HG03439 (cell line): ENCODE data around the gene CXCL3.

Experiments
- ATAC-seq: cut with Tn5 transposase; IDR thresholded peaks from one replicate; pipeline ENCODE4 v1.9.1; 2021; ENCODE audit warnings: mild to moderate bottlenecking, moderate library complexity; ENCODE audit not compliant: unreplicated experiment

The CXCL3 gene

DNA sequence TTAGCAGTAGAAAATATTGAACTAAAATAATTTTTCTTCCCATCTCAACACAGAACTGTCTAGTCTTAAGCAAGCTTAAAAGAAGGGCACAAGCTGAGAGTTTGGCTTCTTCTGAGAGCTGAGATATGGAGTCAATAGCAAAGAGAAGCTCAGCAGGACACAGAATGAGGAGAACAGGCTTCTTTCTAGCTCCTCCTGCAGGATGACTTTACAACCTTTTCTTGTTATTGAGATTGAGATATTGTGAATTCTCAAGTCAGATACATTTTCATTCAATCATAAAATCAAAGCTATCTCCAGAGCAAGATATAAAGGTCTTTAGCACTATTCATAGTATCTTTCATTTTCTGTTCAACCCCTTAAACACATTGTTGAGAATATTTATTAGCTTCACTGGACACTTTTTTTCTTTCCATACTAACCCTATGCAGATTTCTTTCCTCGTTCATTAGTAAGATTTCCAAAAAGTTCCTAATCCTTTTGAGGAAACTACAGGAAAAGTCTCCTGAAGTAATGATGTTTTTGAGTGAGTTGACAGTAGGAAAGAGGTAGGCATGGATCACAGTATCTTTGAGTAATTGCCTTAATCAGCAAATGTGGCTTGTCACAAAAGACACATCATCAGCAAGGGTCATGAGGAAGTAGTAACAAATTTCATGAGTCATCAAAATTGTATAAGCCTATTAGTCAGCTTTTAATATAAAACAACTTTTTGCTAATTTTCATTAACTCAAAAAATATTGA lies 17.8 kb upstream of the CXCL3 start:
- ATAC-seq: no peak

DNA sequence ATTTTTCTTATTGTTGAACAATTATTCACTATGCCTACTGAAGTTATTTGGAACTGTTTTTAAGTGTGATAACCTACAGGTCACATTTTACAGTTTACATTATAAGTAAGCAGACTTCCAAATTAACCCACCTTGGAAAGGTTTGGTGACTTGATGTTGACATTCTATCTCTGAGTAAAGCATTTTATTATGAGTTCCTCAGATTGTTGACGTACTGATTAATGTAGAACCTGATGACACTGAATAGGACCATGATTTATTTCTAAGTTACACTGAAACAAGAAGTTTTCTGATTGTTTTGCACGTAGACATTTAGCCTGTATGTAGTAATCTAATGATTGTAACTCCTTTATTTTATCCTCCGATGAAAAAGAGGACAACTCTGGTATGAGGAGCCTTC lies 17.0 kb upstream of the CXCL3 start:
- ATAC-seq: no peak

DNA sequence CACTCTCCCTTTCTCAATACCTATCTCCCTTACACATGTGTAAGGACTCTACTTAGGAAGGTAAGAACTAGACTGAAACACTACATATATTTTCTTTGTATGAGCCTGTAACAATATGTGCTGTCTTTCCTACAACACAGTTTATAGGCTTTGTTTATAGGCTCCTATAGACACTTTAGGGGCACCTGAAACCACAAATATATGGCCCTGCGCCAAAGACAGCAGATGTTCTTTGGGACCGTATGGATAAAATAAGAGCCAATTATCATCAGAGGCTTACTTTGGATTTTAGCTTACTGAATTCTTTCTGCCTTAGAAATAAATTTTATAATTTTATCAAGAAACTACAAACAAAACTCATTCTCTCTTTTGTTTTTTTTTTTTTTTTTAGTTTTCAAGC lies 16.6 kb upstream of the CXCL3 start:
- no peak for ATAC-seq

DNA sequence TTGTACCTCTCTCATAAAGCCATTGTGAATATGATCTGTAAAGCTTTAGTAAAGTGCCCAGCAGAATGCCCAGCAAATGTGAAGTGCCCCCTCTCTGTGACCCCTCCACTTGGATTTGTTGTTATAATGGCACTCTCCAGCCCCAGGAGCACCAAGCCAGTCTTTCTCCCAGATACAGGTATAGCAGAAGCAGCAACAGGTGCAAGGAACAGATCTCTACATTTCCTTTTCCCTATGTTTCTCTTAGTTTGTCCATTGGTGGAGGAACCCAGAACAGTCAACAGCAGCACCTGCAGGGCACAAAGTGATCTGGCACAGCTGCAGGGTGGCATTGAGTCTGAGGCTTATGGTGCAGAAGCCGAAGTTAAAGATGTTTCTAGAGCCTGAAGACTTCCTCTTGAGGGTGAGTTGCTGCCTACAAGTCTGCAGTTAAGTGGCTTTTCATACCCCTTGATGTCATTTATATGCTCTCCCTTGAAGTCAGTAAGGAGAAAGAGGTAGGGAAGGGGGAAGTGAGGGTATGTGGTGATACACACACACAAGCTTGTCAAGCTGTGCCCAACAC lies 16.1 kb upstream of the CXCL3 start:
- no peak for ATAC-seq

DNA sequence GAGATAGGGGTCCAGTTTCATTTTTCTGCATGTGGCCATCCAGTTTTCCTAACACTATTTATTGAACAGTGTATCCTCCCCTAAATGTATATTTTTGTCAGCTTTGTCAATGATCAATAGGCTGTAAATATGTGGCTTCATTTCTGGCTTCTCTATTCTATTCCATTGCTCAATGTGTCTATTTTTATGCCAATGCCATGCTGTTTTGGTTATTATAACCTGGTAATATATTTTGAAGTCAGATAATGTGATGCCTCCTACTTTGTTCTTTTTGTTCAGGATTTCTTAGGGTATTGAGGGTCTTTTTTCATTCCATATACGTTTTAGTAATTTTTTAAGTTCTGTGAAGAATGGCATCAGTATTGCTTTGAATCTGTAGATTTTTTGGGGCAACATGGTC lies 8.7 kb upstream of the CXCL3 start:
- no peak for ATAC-seq

DNA sequence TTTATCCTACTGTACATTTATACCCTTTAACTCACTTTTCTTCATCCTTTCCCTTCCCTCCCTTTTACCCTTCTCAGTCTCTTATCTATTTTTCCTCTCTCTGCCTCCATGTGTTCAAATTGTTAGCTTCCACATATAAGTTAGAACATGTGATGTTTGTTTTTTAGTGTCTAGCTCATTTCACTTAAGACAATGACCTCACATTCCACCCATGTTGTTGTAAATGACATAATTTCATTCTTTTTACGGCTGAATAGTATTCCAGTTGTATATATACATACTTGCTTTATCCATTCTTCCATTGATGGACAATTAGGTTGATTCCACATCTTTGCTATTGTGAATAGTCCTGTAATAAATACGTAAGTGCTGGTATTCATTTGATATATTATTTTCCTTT lies 7.3 kb upstream of the CXCL3 start:
- ATAC-seq: no peak

DNA sequence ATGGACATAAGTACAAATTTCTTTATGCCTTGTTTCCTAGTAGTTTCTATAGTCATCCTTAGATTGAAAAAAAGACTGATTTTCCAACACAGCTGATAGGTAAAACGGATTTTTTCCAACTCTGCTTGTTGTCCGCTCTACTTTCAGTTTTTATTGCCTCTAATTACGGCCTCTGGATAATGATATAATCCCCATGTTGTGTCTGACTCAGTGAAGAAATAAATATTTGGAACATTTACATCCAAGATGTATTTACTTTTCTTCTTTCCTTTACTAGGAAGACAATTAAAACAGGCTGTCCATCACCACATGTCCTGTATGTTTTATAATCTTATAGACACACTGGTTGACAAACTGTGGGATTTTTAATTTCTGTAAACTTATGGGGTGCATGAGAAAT lies 6.8 kb upstream of the CXCL3 start:
- ATAC-seq: no peak

DNA sequence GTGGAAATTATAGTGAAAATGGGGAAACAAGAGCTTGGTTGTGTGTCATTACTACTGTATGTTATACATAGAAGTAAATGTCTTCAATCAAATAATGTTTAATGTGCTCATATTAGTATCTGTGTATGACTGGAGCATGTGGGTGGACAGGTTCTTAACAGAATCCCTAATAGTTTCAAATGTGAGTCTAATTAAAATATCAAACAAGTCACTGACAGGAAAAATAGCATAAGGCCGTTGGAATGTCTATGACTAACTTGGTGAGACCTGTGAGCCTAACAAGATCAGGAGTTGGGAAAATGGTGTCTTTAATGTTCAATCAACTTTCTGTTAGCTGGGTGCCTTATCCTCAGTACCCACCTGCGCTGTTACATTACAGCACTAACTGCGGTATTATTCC lies 6.2 kb upstream of the CXCL3 start:
- ATAC-seq: no peak

DNA sequence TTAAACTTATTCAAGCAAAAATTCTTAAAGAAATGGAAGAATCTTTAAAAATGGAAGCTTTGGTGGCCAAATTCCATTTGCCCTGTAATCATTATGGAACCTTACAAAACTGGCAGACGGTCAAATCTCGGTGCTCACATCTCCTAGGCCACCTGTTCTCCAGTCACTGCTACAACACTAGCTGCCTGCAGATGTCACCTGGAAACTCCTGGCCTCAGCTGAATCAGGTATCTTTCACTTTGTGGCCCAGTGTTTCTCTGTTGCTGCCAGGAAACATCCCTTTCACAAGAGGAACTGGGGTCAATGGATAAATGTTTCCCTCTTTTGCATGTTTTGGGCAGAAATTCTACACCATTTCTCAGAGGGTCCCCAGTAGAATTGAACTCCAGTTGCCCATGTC lies 4.2 kb upstream of the CXCL3 start:
- no peak for ATAC-seq

DNA sequence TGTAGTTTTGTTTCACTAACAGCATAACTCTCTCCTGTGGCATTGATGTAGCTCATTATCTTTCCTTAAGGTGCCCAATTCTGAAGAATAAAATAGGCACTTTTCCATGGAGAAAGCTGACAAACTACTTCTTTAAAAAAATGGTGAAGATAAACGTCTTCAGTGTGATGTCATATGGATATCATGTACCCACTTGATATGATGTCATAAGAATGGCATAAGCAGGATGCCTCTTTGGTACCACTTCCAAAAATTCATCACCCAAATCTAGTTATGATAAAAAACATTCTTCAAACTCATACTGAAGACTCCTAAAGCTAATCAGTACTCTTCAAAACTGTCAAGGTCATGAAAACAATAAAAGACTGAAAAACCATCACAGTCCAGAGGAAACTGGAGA lies 2.9 kb upstream of the CXCL3 start:
- ATAC-seq: no peak

DNA sequence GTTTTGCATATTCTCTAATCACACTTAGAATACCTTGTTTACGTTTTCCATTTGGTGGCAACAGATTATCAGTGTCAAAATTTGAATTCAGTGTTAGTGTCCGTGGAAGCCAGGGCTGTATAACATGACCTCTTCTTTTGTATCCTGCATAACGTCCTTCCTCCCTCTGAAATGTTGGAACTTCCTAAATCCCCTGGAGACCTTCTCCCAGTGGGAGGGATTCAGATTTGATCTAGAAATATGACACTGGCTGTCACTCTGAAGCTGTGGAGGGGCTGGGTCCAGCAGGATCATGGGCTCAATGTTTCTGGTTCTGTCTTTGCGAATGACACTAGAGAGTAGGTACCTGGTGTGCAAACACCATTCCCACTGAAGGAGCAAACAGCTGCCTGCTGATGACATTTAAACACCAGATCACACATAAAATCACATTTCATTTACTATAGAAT lies 850 bp upstream of the CXCL3 start:
- no peak for ATAC-seq

DNA sequence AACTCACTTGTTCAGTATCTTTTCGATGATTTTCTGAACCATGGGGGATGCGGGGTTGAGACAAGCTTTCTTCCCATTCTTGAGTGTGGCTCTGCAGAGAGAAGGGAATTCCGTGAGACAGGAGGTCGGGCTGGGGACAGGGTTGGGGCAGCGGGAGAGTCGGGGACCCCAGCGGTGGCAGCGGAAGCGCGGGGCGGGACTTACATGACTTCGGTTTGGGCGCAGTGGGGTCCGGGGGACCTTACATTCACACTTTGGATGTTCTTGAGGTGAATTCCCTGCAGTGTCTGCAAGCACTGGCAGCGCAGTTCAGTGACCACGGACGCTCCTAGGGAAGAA lies 434 bp downstream of the CXCL3 start:
- no peak for ATAC-seq

DNA sequence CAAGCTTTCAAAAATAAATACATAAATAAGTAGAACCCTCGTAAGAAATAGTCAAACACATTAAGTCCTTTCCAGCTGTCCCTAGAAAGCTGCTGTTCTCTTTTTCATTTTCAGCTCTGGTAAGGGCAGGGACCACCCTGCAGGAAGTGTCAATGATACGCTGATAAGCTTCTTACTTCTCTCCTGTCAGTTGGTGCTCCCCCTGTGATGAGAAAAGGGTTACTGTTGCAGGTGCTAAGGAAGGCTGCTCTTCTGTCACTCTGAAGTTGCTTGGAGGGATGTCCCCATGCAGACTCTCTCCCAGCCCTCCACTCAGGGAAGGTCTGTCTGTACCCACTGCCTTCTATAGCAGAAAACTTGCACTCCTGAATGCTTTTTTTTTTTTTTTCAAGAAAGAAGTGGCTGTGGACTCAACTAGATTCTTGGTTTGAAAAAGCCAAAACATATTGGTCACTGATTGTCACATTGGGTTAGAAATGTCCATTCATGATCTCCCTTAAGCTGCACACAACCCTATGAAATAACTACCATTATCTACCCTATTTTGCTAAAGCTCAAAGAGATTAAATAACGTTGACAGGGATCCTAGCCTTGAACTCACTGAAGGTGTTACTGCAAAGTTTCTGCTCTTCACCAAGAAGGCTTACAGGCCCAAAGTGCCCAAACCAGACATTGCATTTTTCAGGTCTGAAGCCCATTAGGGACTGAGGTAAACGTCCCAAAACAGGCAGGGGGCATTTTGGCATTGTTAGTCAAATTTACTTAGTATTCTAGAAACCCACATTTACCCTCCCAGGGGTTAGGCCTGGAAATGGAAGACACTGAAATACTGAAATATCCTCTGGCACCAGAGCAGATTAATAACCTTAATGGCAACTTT lies 1.2 kb downstream of the CXCL3 start:
- ATAC-seq: no peak

DNA sequence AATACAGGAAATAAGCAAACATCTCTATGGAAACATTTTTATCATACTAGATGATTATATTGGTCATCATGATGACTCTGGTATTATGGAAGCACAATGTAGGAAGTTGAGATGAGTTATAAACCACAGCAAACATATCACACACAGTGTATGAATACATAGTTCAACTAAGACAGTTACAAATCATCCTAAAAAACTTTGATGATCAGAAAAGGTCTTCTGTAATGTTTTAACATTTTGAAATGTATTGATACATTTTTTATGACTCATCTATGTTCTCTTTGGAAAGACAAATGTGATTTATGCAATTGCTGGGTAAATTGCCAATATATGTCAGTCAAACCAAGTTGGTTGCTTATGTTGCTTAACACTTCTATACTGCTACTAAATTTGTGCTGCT lies 4.8 kb downstream of the CXCL3 start:
- ATAC-seq: no peak

DNA sequence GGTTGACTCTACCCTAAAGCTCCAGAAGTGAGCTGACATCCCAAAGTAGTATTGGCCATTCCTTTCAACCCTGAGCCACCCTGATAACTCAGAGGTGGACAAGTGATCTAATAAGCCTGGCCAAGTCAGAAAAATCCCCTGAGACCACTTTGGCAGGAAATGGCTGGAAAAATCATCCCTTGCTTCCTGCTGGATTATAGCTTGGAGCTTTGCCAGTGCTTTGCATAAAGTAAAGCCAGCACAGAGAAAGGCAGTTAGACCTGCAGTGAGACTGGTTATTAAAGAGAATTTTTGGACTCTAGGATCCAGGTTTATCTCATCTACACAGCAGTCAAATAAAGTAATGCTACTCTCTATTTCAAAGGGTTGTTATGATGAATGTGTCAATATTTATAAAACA lies 6.4 kb downstream of the CXCL3 start:
- ATAC-seq: no peak

DNA sequence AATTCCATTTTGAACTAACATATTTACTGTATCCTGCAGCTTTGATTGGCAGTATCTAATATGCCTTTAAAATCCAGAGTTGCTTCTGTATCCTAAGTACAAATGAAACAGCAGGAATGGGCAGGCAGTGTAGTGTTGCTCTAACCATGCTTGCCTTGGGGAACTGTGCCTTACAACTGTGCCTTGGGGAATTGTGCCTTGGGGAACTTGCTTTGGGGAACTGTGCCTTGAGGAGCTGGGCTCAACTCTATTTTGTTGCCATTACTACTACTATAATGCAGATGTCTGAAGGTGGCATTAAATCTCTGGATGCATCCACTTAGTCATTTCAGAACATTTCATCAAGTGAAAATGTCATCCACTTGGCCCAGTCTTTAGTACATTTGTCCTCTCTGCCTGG lies 6.9 kb downstream of the CXCL3 start:
- no peak for ATAC-seq

DNA sequence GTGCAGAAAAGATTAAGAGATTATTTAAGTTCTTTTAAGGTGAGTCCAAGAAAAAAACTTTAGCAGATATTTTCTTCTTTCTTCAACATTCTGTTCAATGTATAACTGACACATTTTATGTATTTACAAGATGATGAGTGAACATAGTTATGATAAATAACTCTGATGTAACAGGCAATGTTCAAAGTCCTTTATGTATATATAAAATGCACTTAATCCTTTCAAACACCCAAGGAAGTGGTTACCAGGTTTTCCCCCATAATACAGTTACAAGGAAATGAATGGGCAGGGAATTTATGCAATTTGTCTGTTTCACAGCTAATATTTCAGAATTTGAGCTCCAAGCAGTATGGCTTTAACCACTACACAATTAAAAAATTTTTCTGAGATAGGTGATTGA lies 8.2 kb downstream of the CXCL3 start:
- ATAC-seq: no peak

DNA sequence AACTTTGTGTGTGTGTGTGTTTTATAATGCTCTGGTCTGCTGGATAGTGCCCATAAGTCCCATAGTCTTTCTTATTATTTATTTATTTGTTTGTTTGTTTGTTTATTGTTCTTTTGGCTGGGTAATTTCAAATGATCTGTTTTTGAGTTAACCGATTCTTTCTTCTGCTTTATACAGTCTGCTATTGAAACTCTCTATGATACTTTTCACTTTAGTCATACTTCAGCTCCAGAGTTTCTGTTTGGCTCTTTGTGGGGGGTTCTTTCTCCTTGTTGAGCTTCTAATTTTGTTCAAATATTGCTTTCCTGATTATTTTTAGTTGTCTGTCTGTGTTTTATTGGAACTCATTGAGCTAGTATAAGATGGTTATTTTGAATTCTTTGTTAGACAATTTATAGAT lies 10.0 kb downstream of the CXCL3 start:
- no peak for ATAC-seq

DNA sequence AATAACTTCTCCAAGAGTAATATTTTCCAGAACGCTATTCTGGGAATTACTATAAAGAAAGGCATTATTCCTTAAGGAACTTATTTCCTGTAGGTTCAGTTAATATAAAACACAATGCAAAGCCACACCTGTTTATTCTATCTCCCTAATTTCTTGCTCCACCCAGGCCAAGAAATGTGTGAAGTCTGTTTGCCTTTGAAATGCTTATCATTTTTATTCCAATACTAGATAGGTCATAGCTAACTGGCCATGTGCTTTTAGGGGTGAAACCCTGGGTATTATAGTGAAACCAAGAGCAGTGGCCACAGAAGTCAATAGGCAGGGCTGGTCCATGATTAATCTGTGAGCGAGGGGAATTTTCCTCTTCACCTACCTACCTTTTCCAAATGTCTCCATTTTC lies 14.8 kb downstream of the CXCL3 start:
- ATAC-seq: no peak

DNA sequence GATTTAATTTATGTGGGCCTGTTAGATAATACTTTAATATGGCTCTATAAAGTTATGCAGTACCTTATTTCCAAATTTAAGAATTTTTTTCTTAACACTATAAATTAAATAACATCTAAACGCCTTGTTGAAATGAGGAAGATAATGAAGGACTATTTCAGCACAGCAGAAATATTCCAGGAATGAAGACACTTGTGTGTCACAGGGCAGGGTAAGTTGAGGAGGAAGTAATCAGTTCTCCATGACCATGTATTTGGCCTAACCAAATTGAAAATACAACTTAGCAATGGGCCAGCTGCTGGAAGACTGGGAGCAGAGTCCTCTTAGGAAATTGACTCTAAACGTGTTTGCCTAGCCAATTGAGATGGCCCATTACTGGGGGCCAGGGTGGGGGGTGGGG lies 16.9 kb downstream of the CXCL3 start:
- ATAC-seq: no peak

DNA sequence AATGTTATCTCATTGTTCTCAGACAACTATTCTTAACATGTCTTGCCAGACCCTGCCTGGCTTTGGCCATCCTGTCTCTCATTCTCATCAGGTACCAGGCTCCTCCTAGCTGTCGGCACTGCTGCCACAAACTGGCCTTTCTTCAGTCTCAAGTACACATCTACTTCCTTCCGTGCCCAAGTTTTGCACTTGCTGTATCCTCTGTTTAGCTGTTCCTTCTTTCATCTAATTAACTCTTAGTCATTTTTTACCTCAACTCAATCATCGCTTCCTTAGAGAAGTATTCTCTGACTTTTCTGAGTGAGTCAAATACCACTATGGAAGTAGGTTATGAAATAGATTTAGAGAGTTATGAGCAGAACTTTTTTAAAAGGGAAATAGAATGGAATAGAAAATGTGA lies 19.7 kb downstream of the CXCL3 start:
- no peak for ATAC-seq

DNA sequence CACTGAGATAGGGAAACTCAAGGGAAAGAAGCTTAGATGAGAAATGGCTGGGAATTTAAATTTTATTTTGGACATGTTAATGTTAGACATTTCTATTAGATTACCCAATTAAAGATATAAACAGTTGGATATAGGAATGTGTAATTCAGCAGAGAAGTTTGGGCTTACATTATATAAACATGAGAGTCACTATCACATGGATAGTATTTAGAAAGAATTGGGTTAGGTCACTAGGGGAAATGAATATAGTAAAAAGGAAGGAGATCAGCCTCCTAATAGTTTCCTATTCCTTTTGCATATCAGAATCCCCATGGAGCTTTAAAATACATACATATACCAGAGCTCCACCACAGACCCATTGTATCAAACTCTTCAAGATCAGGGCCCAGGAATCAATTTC lies 20.4 kb downstream of the CXCL3 start:
- no peak for ATAC-seq
